ENCODE measurements around the gene LPP. TPM values are rescaled to one million over a fixed set of nuclear protein-coding genes. Genes with fewer than 3 reads are reported as not detected.

LPP gene
- total and polyA plus RNA-seq, 2 donors (not counting 1 experiment from before 2014, with no cell fraction given): 7.6 to 81.7 TPM

DNA sequence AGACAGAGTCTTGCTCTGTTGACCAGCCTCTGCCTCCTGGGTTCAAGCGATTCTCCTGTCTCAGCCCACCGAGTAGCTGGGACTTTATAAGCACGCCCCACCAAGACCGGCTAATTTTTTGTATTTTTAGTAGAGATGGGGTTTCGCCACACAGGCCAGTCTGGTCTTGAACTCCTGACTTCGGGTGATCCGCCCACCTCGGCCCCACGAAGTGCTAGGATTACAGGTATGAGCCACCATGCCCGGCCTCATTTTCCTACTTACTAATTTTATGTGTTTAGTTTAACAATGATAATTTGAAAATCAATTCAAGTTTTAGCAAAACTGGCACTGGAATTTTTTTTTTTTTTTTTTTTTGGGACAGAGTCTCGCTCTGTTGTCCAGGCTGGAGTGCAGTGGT, 336.5 kb downstream of the LPP start:
- Mint-ChIP-seq H3K27ac (peak overlapping the region; percentile 81), H3K4me3 (no peak overlapping the region), H3K4me1 (peaks cover 43% of the 10 kb centered on the region), H3K27me3 (no peaks in the 10 kb centered on the region), H3K9me3 (ENCODE audit: insufficient read depth) (no peaks in the 10 kb centered on the region)
- POLR2A ChIA-PET: interaction anchor here (0.7 to 1.3 kb wide), 2 partner anchors 9 to 43 kb away, joined by 3 to 6 read pairs; no protein-coding TSS in a partner anchor
- Histone ChIP-seq H3K4me2 (replicated peaks; ENCODE audit: low read depth, low read length, poor library complexity, severe bottlenecking) (peak overlapping the region; percentile 50), H3K79me2 (ENCODE audit: control insufficient read depth, insufficient read depth, low read length) (no peaks in the 10 kb centered on the region), H3K9ac (ENCODE audit: low read length) (no peak overlapping the region), H3K27ac (ENCODE audit: low read length in 2 of 2) (peak overlapping the region; percentile 61 to 85), H3K36me3 (replicated peaks in 1 of 2; ENCODE audit: control extremely low read depth in 1 of 2, control insufficient read depth in 1 of 2, extremely low read depth in 1 of 2, insufficient read depth in 2 of 2, low read length in 1 of 2) (peaks cover 0 to 4% of the 10 kb centered on the region in 2 experiments), H4K20me1 (ENCODE audit: control insufficient read depth, insufficient read depth, low read length, poor library complexity, severe bottlenecking) (no peaks in the 10 kb centered on the region), H3K27me3 (replicated peaks in 1 of 4; ENCODE audit: control extremely low read depth in 1 of 4, control insufficient read depth in 3 of 4, insufficient read depth in 4 of 4, low read length in 3 of 4) (no peaks in the 10 kb centered on the region), H3K4me3 (ENCODE audit: control extremely low read depth in 1 of 5, extremely low read depth in 1 of 5, insufficient read depth in 1 of 5, low read depth in 2 of 5, low read length in 4 of 5) (no peak overlapping the region), H3K4me1 (ENCODE audit: control insufficient read depth in 2 of 2, insufficient read depth in 2 of 2, low read length in 2 of 2) (peaks cover 32 to 33% of the 10 kb centered on the region in 2 donors), H2AFZ (ENCODE audit: insufficient read depth, low read depth, low read length, poor library complexity, severe bottlenecking) (no peak overlapping the region), H3K9me3 (ENCODE audit: control extremely low read depth in 1 of 3, control insufficient read depth in 2 of 3, insufficient read depth in 1 of 3, low read length in 2 of 3) (peaks cover 0 to 9% (median 0%) of the 10 kb centered on the region in 3 donors)
- ATAC-seq (ENCODE audit: low read depth) (no peak), DNase-seq (no peak)
- intact Hi-C loops (cut with micrococcal nuclease): no loop called here
- TF ChIP-seq EZH2 (IDR thresholded peaks at IDR 0.05; ENCODE audit: borderline replicate concordance, insufficient read depth, low read depth, low read length, poor library complexity, severe bottlenecking): no peak
- TF ChIP-seq, protein P1, sequence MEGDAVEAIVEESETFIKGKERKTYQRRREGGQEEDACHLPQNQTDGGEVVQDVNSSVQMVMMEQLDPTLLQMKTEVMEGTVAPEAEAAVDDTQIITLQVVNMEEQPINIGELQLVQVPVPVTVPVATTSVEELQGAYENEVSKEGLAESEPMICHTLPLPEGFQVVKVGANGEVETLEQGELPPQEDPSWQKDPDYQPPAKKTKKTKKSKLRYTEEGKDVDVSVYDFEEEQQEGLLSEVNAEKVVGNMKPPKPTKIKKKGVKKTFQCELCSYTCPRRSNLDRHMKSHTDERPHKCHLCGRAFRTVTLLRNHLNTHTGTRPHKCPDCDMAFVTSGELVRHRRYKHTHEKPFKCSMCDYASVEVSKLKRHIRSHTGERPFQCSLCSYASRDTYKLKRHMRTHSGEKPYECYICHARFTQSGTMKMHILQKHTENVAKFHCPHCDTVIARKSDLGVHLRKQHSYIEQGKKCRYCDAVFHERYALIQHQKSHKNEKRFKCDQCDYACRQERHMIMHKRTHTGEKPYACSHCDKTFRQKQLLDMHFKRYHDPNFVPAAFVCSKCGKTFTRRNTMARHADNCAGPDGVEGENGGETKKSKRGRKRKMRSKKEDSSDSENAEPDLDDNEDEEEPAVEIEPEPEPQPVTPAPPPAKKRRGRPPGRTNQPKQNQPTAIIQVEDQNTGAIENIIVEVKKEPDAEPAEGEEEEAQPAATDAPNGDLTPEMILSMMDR (IDR thresholded peaks at IDR 0.05): no peak
- CTCF ChIA-PET: interaction anchor here (0.7 to 1.1 kb wide), 3 partner anchors 17 to 90 kb away, joined by 3 read pairs; no protein-coding TSS in a partner anchor
- WGBS (ENCODE audit: insufficient coverage): no CpG with 5 or more reads among the region's 11 CpGs

- Mint-ChIP-seq H3K4me1 (peaks cover 44% of the 10 kb centered on the region), H3K27me3 (no peaks in the 10 kb centered on the region), H3K27ac (peak overlapping the region; percentile 78), H3K9me3 (ENCODE audit: insufficient read depth) (no peaks in the 10 kb centered on the region), H3K4me3 (peak overlapping the region; percentile 45)
- Histone ChIP-seq H3K27ac (ENCODE audit: low read length in 2 of 2) (peak overlapping the region in 1 of 2 donors; percentile 85), H3K27me3 (replicated peaks in 1 of 4; ENCODE audit: control extremely low read depth in 1 of 4, control insufficient read depth in 3 of 4, insufficient read depth in 4 of 4, low read length in 3 of 4) (no peaks in the 10 kb centered on the region), H3K4me1 (ENCODE audit: control insufficient read depth in 2 of 2, insufficient read depth in 2 of 2, low read length in 2 of 2) (peaks cover 32 to 33% of the 10 kb centered on the region in 2 donors), H3K36me3 (replicated peaks in 1 of 2; ENCODE audit: control extremely low read depth in 1 of 2, control insufficient read depth in 1 of 2, extremely low read depth in 1 of 2, insufficient read depth in 2 of 2, low read length in 1 of 2) (peaks cover 0 to 4% of the 10 kb centered on the region in 2 experiments), H2AFZ (ENCODE audit: insufficient read depth, low read depth, low read length, poor library complexity, severe bottlenecking) (no peak overlapping the region), H3K79me2 (ENCODE audit: control insufficient read depth, insufficient read depth, low read length) (no peaks in the 10 kb centered on the region), H3K4me2 (replicated peaks; ENCODE audit: low read depth, low read length, poor library complexity, severe bottlenecking) (no peak overlapping the region), H3K9ac (ENCODE audit: low read length) (no peak overlapping the region), H3K4me3 (ENCODE audit: control extremely low read depth in 1 of 5, extremely low read depth in 1 of 5, insufficient read depth in 1 of 5, low read depth in 2 of 5, low read length in 4 of 5) (no peak overlapping the region), H4K20me1 (ENCODE audit: control insufficient read depth, insufficient read depth, low read length, poor library complexity, severe bottlenecking) (no peaks in the 10 kb centered on the region), H3K9me3 (ENCODE audit: control extremely low read depth in 1 of 3, control insufficient read depth in 2 of 3, insufficient read depth in 1 of 3, low read length in 2 of 3) (peaks cover 0 to 9% (median 0%) of the 10 kb centered on the region in 3 donors)
- intact Hi-C loops (cut with micrococcal nuclease): no loop called here
- ATAC-seq (ENCODE audit: low read depth) (no peak), DNase-seq (no peak)
- TF ChIP-seq EZH2 (IDR thresholded peaks at IDR 0.05; ENCODE audit: borderline replicate concordance, insufficient read depth, low read depth, low read length, poor library complexity, severe bottlenecking): no peak
- TF ChIP-seq, protein P1 (IDR thresholded peaks at IDR 0.05): no peak
- 100% methylated on average over 1 of the region's 1 CpG for WGBS (ENCODE audit: insufficient coverage)
- ChIA-PET POLR2A (interaction anchor here (0.6 to 1.3 kb wide), 3 partner anchors 10 to 44 kb away, joined by 3 to 6 read pairs (median 4); no protein-coding TSS in a partner anchor), CTCF (interaction anchor here (0.7 kb wide), 1 partner anchor 16 kb away, joined by 3 read pairs; no protein-coding TSS in a partner anchor)
These were observed 337.3 kb downstream of the LPP start for GRCh38 chr3:188491276-188491687.
